Lower lobe of right lung (tissue), 2 donors: ENCODE measurements around the gene IL27RA. TPM values are rescaled to one million over a fixed set of nuclear protein-coding genes. Genes with fewer than 3 reads are reported as not detected.
"Not testable (repeated sequence)": the region's sequence is repeated elsewhere in the genome, so short reads cannot be mapped to it uniquely, and the experiment has no call there.

Experiments
- ATAC-seq, 2 donors: fragments of 200-7000 bp; cut with Tn5 transposase; one replicate each; pipeline ENCODE4 v1.9.1; 2020 to 2022; ENCODE audit warnings: mild to moderate bottlenecking in 2 of 2, moderate library complexity in 2 of 2
- DNase-seq: peaks from one replicate; pipeline ENCODE4 v3.0.0-alpha.2; 2020
- H3K27ac ChIP-seq: fragments of 200-600 bp; one replicate; pipeline ENCODE4 v1.8.0; 2022
- H3K27me3 ChIP-seq: fragments of 200-600 bp; one replicate; pipeline ENCODE4 v1.8.0; 2022; ENCODE audit warnings: low read depth
- H3K36me3 ChIP-seq: fragments of 200-600 bp; one replicate; pipeline ENCODE4 v1.8.0; 2022; ENCODE audit warnings: mild to moderate bottlenecking
- H3K4me1 ChIP-seq: fragments of 200-600 bp; one replicate; pipeline ENCODE4 v1.8.0; 2022
- H3K4me3 ChIP-seq: fragments of 200-600 bp; one replicate; pipeline ENCODE4 v1.8.0; 2022; ENCODE audit warnings: mild to moderate bottlenecking
- H3K9me3 ChIP-seq: fragments of 200-600 bp; one replicate; pipeline ENCODE4 v1.8.0; 2022
- intact Hi-C: fragments of 100-400 bp; cut with DNase I; formaldehyde crosslinking; loops from one replicate; pipeline ENCODE4 v1.11.0; 2022
- total RNA-seq: library from RNA; stranded (reverse); fragmentation: NEBNext Ultra II Directional; extraction: Animal tissue kit (Norgen Biotek cat#: 25700); gene quantifications from one replicate; pipeline ENCODE4 v1.2.1, GENCODE V29; 2021
- TF ChIP-seq, protein P1 (sequence below): fragments of 200-600 bp; IDR thresholded peaks from one replicate; pipeline ENCODE4 v1.8.0; 2022; ENCODE audit warnings: antibody characterized with exemption, mild to moderate bottlenecking
- donor health status: DM: no; HTN: yes; CAD: no; lungs with severe emphysema.

The IL27RA gene
- total RNA-seq, 1 donor from 2014 or later: 20.4 TPM

DNA sequence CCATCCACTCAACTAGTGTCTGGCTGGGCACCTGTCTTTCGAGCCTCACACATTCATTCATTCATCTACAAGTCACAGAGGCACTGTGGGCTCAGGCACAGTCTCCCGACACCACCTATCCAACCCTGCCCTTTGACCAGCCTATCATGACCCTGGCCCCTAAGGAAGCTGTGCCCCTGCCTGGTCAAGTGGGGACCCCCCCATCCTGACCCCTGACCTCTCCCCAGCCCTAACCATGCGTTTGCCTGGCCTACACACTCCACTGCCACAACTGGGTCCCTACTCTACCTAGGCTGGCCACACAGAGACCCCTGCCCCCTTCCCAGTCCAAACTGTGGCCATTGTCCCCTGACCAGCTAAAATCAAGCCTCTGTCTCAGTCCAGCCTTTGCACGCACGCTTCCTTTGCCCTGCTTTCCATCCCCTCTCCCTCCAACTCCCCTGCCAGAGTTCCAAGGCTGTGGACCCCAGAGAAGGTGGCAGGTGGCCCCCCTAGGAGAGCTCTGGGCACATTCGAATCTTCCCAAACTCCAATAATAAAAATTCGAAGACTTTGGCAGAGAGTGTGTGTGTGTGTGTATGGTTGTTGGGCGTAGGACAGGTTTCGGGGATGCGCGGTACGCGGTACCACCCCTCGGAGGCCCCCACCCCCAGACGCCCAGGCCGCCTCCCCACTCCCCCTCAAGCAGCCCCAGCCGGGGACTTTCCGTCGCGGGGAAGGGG is 404 bp upstream of the IL27RA start:
- DNase-seq (no peak), ATAC-seq (peak in 1 of 2 donors; percentile 1)
- Histone ChIP-seq H3K4me1 (peaks cover 6% of the 10 kb centered on the region), H3K9me3 (no peaks in the 10 kb centered on the region), H3K27ac (peak overlapping the region; percentile 95), H3K36me3 (no peaks in the 10 kb centered on the region), H3K27me3 (no peaks in the 10 kb centered on the region), H3K4me3 (peak overlapping the region; percentile 78)
- intact Hi-C loops: no loop called here
- TF ChIP-seq, protein P1, sequence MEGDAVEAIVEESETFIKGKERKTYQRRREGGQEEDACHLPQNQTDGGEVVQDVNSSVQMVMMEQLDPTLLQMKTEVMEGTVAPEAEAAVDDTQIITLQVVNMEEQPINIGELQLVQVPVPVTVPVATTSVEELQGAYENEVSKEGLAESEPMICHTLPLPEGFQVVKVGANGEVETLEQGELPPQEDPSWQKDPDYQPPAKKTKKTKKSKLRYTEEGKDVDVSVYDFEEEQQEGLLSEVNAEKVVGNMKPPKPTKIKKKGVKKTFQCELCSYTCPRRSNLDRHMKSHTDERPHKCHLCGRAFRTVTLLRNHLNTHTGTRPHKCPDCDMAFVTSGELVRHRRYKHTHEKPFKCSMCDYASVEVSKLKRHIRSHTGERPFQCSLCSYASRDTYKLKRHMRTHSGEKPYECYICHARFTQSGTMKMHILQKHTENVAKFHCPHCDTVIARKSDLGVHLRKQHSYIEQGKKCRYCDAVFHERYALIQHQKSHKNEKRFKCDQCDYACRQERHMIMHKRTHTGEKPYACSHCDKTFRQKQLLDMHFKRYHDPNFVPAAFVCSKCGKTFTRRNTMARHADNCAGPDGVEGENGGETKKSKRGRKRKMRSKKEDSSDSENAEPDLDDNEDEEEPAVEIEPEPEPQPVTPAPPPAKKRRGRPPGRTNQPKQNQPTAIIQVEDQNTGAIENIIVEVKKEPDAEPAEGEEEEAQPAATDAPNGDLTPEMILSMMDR: no peak

DNA sequence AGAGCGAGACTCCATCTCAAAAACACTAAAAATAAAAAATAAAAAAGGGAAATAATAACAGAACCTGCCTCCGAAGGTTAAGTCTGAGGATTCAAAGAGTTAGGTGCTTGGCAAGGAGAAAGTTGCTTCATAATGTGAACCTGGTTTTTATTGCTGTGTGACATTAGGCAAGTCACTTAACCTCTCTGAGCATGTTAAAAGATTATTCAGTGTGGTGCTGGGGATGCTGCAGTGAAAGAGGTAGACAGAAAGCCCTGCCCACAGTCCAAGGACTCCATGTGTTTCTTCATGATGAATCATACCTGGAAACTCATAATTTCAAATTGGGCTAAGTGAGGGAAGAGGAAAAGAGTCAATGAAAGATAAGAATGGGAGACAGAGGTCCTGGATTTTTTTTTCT is 2.4 kb downstream of the IL27RA start:
- no peak for ATAC-seq
- Histone ChIP-seq H3K9me3 (no peaks in the 10 kb centered on the region), H3K4me3 (no peak overlapping the region), H3K27me3 (no peaks in the 10 kb centered on the region), H3K27ac (no peak overlapping the region), H3K36me3 (no peaks in the 10 kb centered on the region), H3K4me1 (peaks cover 6% of the 10 kb centered on the region)
- no peak for DNase-seq
- TF ChIP-seq, protein P1: no peak
- intact Hi-C loops: no loop called here

DNA sequence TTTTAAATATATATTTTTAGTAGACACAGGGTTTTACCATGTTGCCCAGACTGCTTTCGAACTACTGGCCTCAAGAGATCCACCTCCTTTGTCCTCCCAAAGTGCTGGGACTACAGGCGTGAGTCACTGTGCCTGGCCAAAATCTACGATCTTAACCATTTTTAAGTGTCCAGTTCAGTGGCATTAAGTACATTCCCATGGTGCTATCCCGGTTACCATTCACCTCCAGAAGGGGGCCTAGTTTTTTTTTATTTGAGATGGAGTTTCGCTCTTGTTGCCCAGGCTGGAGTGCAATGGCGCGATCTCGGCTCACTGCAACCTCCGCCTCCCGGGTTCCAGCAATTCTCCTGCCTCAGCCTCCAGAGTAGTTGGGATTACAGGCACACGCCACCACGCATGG is 3.6 kb downstream of the IL27RA start:
- H3K9me3 ChIP-seq, intact Hi-C loops, DNase-seq, H3K4me1 ChIP-seq, H3K27ac ChIP-seq, H3K27me3 ChIP-seq, H3K36me3 ChIP-seq, H3K4me3 ChIP-seq, ATAC-seq: not testable (repeated sequence)

- H3K4me1 ChIP-seq: peaks cover 6% of the 10 kb centered on the region
- no peak for ATAC-seq
Measured at GRCh38 chr19:14035706-14036105, 4.1 kb downstream of the IL27RA start.

DNA sequence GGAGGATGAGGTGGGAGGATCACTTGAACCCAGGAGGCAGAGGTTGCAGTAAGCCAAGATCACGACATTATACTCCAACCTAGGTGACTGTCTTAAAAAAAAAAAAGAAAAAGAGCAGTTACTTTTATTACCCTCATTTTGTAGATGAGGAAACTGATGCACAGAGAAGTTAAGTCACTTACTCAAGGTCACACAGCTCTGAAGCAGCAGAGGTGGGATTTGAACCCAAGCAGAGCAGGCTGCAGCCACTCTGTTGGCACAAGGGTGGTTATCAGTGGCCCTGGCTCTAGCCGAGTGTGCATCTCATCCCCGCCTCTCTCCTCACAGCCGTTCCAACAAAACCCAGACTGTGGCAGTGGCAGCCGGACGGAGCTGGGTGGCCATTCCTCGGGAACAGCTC is 7.6 kb downstream of the IL27RA start:
- peaks cover 10% of the 10 kb centered on the region for H3K4me1 ChIP-seq
- intact Hi-C loops: no loop called here
- no peak overlapping the region for H3K27ac ChIP-seq
- H3K36me3 ChIP-seq: peaks cover 14% of the 10 kb centered on the region
- no peaks in the 10 kb centered on the region for H3K27me3 ChIP-seq
- TF ChIP-seq, protein P1: no peak
- no peak for DNase-seq
- ATAC-seq: no peak
- no peaks in the 10 kb centered on the region for H3K9me3 ChIP-seq
- no peak overlapping the region for H3K4me3 ChIP-seq

More at GRCh38 chr19:14035706-14036105, 4.1 kb downstream of the IL27RA start:
- Histone ChIP-seq H3K36me3 (peaks cover 8% of the 10 kb centered on the region), H3K9me3 (no peaks in the 10 kb centered on the region), H3K27ac (no peak overlapping the region), H3K4me3 (no peak overlapping the region), H3K27me3 (no peaks in the 10 kb centered on the region)
- intact Hi-C loops: no loop called here
- TF ChIP-seq, protein P1: no peak
- DNase-seq: no peak
